DOHH2 (cell line): ENCODE measurements around the gene TAP2.

Experiments used
- EZH2phosphoT487 ChIP-seq: fragments of 200-600 bp; sonication (generic); IDR thresholded peaks from 2 replicates; pipeline ENCODE4 v1.6.1; 2017; ENCODE audit warnings: borderline replicate concordance, mild to moderate bottlenecking, antibody characterized with exemption, low read length, moderate library complexity, mixed read lengths
- TF ChIP-seq, protein P1 (sequence below): fragments of 200-600 bp; sonication (generic); IDR thresholded peaks from one replicate; pipeline ENCODE4 v1.5.1; 2014; ENCODE audit warnings: antibody characterized with exemption, mild to moderate bottlenecking, low read depth, low read length; ENCODE audit not compliant: poor library complexity, severe bottlenecking

DNA sequence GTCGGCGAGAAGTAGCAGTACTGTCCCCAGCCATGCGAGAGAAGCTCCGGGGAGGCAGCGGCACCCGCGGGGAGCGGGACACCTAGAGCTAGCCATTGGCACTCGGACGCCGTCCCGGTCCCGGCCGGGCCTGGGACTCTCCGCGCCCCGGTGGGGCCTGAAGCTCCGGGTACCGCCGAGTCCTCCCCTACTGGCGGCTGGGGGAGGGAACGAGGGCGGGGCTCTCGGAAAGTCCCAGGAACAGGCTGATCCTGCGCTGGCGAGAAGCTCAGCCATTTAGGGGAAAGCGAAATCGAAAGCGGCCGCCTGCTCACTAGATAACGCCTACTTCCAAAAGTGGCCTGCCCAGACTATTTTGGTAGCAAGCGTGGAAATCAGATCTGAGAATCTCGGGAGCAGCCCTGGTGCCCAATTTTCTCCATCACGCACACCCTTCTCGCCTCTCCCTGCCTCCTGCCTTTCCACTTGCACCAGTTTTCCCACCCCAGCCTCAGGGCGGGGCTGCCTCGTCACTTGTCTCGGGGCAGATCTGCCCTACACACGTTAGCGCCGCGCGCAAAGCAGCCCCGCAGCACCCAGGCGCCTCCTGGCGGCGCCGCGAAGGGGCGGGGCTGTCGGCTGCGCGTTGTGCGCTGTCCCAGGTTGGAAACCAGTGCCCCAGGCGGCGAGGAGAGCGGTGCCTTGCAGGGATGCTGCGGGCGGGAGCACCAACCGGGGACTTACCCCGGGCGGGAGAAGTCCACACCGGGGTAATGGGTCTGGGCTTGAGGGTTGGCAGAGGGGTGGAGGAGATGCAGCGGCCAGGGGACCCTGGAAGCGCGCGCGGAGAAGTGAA lies 15.2 kb upstream of the TAP2 start, which contains the start of the genes PSMB9 and TAP1:
- TF ChIP-seq, protein P1, sequence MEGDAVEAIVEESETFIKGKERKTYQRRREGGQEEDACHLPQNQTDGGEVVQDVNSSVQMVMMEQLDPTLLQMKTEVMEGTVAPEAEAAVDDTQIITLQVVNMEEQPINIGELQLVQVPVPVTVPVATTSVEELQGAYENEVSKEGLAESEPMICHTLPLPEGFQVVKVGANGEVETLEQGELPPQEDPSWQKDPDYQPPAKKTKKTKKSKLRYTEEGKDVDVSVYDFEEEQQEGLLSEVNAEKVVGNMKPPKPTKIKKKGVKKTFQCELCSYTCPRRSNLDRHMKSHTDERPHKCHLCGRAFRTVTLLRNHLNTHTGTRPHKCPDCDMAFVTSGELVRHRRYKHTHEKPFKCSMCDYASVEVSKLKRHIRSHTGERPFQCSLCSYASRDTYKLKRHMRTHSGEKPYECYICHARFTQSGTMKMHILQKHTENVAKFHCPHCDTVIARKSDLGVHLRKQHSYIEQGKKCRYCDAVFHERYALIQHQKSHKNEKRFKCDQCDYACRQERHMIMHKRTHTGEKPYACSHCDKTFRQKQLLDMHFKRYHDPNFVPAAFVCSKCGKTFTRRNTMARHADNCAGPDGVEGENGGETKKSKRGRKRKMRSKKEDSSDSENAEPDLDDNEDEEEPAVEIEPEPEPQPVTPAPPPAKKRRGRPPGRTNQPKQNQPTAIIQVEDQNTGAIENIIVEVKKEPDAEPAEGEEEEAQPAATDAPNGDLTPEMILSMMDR, result peak; percentile 86
- no peak for TF ChIP-seq EZH2phosphoT487
